ENCODE data around the gene HMHB1. TPM values are rescaled to one million over a fixed set of nuclear protein-coding genes. Genes with fewer than 3 reads are reported as not detected.

HMHB1 gene
- total and polyA plus RNA-seq, 9 of the 15 experiments (the other 6 are each of a cell fraction or from before 2014, with no cell fraction given): not detected

- CTCF ChIA-PET (ENCODE audit: low intra/inter-chr PET ratio): no interaction called here
- H3K27me3 ChIP-seq (ENCODE audit: control insufficient read depth in 2 of 2, insufficient read depth in 2 of 2, low read length in 2 of 2): no peaks in the 10 kb centered on the region
- H3K4me1 ChIP-seq (replicated peaks in 1 of 2; ENCODE audit: control insufficient read depth in 2 of 2, insufficient read depth in 2 of 2, low read length in 2 of 2): no peaks in the 10 kb centered on the region
- no peak overlapping the region for H3K4me3 ChIP-seq
- TF ChIP-seq TSC22D4 (tag; IDR thresholded peaks at IDR 0.05) (no peak), ZNF436 (CRISPR knock-in tag; IDR thresholded peaks at IDR 0.05) (no peak), CHD1 (IDR thresholded peaks at IDR 0.05; ENCODE audit: low read length) (no peak), SMARCB1 (IDR thresholded peaks at IDR 0.05; ENCODE audit: insufficient read length, low read depth) (no peak), HNRNPL (IDR thresholded peaks at IDR 0.05; ENCODE audit: low read depth, low read length) (no peak), E4F1 (CRISPR knock-in tag; IDR thresholded peaks at IDR 0.05; ENCODE audit: borderline replicate concordance) (no peak), ZNF77 (CRISPR knock-in tag; IDR thresholded peaks at IDR 0.05) (no peak), ZNF76 (CRISPR knock-in tag; IDR thresholded peaks at IDR 0.05; ENCODE audit: borderline replicate concordance) (no peak), BDP1 (IDR thresholded peaks at IDR 0.05; ENCODE audit: insufficient read depth, insufficient read length) (no peak), PCBP1 (IDR thresholded peaks at IDR 0.05; ENCODE audit: low read depth, low read length, poor library complexity, severe bottlenecking) (no peak), OTX1 (CRISPR knock-in tag; IDR thresholded peaks at IDR 0.05) (no peak), NR2C1 (IDR thresholded peaks at IDR 0.05) (no peak), NR2C1 (tag; IDR thresholded peaks at IDR 0.05) (no peak)
- POLR2A ChIA-PET: no interaction called here
- BruUV-seq (replicated peaks): no TSS peak
- no peaks in the 10 kb centered on the region for H3K9me1 ChIP-seq (ENCODE audit: control insufficient read depth, insufficient read depth, low read length)
- FAIRE-seq: peak; percentile 19
- H3K9me3 ChIP-seq (replicated peaks; ENCODE audit: control insufficient read depth, insufficient read depth, low read depth, low read length): no peaks in the 10 kb centered on the region
- no peaks in the 10 kb centered on the region for H3K36me3 ChIP-seq (ENCODE audit: control insufficient read depth, insufficient read depth, low read length)
- no peak overlapping the region for H3K9ac ChIP-seq (ENCODE audit: insufficient read depth in 1 of 2, low read depth in 2 of 2, low read length in 2 of 2)
- H2AFZ ChIP-seq (ENCODE audit: low read depth, low read length): no peak overlapping the region
- no peaks in the 10 kb centered on the region for H3K79me2 ChIP-seq (ENCODE audit: control insufficient read depth, insufficient read depth, low read length)
- intact Hi-C loops (cut with micrococcal nuclease) (loop anchor here (10.0 kb wide), 1 partner anchor 616 kb away; no protein-coding TSS in a partner anchor), in situ Hi-C loops (cut with MboI) (loop anchor here (10.0 kb wide), 1 partner anchor 896 kb away; no protein-coding TSS in a partner anchor)
- WGBS (ENCODE audit: insufficient coverage, low coverage, missing lambda C conversion rate): 0% methylated on average over 2 of the region's 2 CpGs
- peaks cover 3% of the 10 kb centered on the region; the same call in 1 of the 2 replicates for H4K20me1 ChIP-seq (replicated peaks; ENCODE audit: control insufficient read depth, insufficient read depth, low read length)
- ATAC-seq: no peak
- no peak overlapping the region for H3K4me2 ChIP-seq (ENCODE audit: insufficient read depth, low read length)
- DNase-seq (ENCODE audit: extremely low read depth in 1 of 4, low spot score in 3 of 4): no peak
- H3K27ac ChIP-seq (ENCODE audit: extremely low read depth, low read depth, low read length): no peak overlapping the region
These were observed 8.5 kb downstream of the HMHB1 start for GRCh38 chr5:143820451-143820850.

Data from K562 (cell line).